Hepatocyte (in vitro differentiated cells): Measurements from ENCODE around the gene HEBP1. TPM values are rescaled to one million over a fixed set of nuclear protein-coding genes. Genes with fewer than 3 reads are reported as not detected.

ENCODE experiments used
- DNase-seq: peaks from one replicate; pipeline ENCODE4 v3.0.0-alpha.2; 2016; ENCODE audit warnings: low spot score
- H2AFZ ChIP-seq: fragments of 200-600 bp; sonication (generic); 2 replicates; pipeline ENCODE4 v1.6.0; 2016; ENCODE audit warnings: antibody characterized with exemption, mild to moderate bottlenecking
- H3K27ac ChIP-seq: fragments of 200-600 bp; sonication (generic); 2 replicates; pipeline ENCODE4 v1.5.1; 2016; ENCODE audit warnings: mild to moderate bottlenecking
- H3K27me3 ChIP-seq: fragments of 200-600 bp; sonication (generic); 2 replicates; pipeline ENCODE4 v1.6.1; 2016
- H3K36me3 ChIP-seq: fragments of 200-600 bp; sonication (generic); replicated peaks from 2 replicates; pipeline ENCODE4 v1.5.1; 2016; ENCODE audit warnings: low read depth; ENCODE audit not compliant: insufficient read depth
- H3K4me1 ChIP-seq: fragments of 200-600 bp; sonication (generic); 2 replicates; pipeline ENCODE4 v1.5.1; 2016; ENCODE audit warnings: mild to moderate bottlenecking, moderate library complexity; ENCODE audit not compliant: insufficient read depth
- H3K4me2 ChIP-seq: fragments of 200-600 bp; sonication (generic); 2 replicates; pipeline ENCODE4 v1.6.0; 2016
- H3K4me3 ChIP-seq: fragments of 200-600 bp; sonication (generic); 2 replicates; pipeline ENCODE4 v1.5.1; 2016; ENCODE audit warnings: mild to moderate bottlenecking
- H3K79me2 ChIP-seq: fragments of 200-600 bp; sonication (generic); 2 replicates; pipeline ENCODE4 v1.6.0; 2017; ENCODE audit warnings: mild to moderate bottlenecking
- H3K9me2 ChIP-seq: fragments of 200-600 bp; sonication (generic); replicated peaks from 2 replicates; pipeline ENCODE4 v1.6.0; 2017; ENCODE audit warnings: mild to moderate bottlenecking; ENCODE audit not compliant: insufficient read depth
- H3K9me3 ChIP-seq: fragments of 200-600 bp; sonication (generic); 2 replicates; pipeline ENCODE4 v1.5.1; 2016; ENCODE audit warnings: low read depth, mild to moderate bottlenecking
- H4K20me1 ChIP-seq: fragments of 200-600 bp; sonication (generic); 2 replicates; pipeline ENCODE4 v1.6.0; 2016; ENCODE audit warnings: mild to moderate bottlenecking; ENCODE audit not compliant: insufficient read depth, poor library complexity, severe bottlenecking
- EZH2 ChIP-seq: fragments of 200-600 bp; sonication (generic); IDR thresholded peaks from 2 replicates; pipeline ENCODE4 v1.6.1; 2016; ENCODE audit warnings: antibody characterized with exemption, mild to moderate bottlenecking, borderline replicate concordance
- EZH2phosphoT487 ChIP-seq: fragments of 200-600 bp; sonication (generic); IDR thresholded peaks from one replicate; pipeline ENCODE4 v1.6.1; 2018; ENCODE audit warnings: antibody characterized with exemption, mild to moderate bottlenecking, low read depth, moderate library complexity; ENCODE audit not compliant: unreplicated experiment, severe bottlenecking
- WGBS: methylation state at CpG from one replicate; pipeline ENCODE4 v1.1.6; 2016; ENCODE audit warnings: low lambda C conversion rate; ENCODE audit errors: missing lambda C conversion rate; 5-methylcytosine and 5-hydroxymethylcytosine counted together
- polyA plus RNA-seq: library from polyadenylated mRNA; unstranded; fragments of >200 nt; fragmentation: Nextera tagmentation; extraction: Ambion mirVana; gene quantifications from 2 replicates; pipeline ENCODE4 v1.2.1, GENCODE V29; 2016
- total RNA-seq: library from RNA; depleted of rRNA; stranded (reverse); fragments of >200 nt; gene quantifications from 2 replicates; pipeline ENCODE4 v1.2.3, GENCODE V29; 2014
- TF ChIP-seq, protein P1 (sequence below): fragments of 200-600 bp; sonication (generic); IDR thresholded peaks from 2 replicates; pipeline ENCODE4 v1.5.1; 2016; ENCODE audit warnings: antibody characterized with exemption, mild to moderate bottlenecking; ENCODE audit not compliant: poor library complexity

Gene HEBP1
- total and polyA plus RNA-seq, 2 experiments from 2014 or later = 30.1 to 89.5 TPM

DNA sequence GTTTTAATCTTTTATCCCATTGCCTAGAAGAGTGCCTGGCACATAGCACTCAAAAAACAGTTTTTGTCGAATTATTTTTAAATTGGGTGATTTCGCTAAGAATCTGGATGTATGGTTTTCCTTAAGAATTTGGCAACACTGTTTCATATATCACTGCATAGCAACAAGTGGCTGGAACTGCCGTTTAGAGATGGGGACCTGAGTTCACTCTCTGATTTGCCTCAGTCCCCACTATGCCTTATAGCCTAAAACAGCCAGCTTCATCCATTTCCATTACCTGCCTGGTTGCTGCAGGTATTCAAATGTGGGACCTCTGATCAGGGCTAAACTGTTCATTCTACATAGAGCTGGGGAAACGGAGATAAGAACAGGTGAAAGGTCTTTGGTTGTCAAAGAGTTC lies 1.8 kb downstream of the HEBP1 start:
- no peak overlapping the region for H2AFZ ChIP-seq
- H3K4me2 ChIP-seq = peak overlapping the region; percentile 94
- 80% methylated on average over 4 of the region's 4 CpGs for WGBS
- no peak overlapping the region for H3K27ac ChIP-seq
- peaks cover 14% of the 10 kb centered on the region for H3K4me1 ChIP-seq
- peaks cover 15% of the 10 kb centered on the region for H4K20me1 ChIP-seq
- no peaks in the 10 kb centered on the region for H3K27me3 ChIP-seq
- peaks cover 71% of the 10 kb centered on the region for H3K79me2 ChIP-seq
- no peak for DNase-seq
- H3K4me3 ChIP-seq = peak overlapping the region; percentile 95
- TF ChIP-seq EZH2 = no peak
- TF ChIP-seq, protein P1, sequence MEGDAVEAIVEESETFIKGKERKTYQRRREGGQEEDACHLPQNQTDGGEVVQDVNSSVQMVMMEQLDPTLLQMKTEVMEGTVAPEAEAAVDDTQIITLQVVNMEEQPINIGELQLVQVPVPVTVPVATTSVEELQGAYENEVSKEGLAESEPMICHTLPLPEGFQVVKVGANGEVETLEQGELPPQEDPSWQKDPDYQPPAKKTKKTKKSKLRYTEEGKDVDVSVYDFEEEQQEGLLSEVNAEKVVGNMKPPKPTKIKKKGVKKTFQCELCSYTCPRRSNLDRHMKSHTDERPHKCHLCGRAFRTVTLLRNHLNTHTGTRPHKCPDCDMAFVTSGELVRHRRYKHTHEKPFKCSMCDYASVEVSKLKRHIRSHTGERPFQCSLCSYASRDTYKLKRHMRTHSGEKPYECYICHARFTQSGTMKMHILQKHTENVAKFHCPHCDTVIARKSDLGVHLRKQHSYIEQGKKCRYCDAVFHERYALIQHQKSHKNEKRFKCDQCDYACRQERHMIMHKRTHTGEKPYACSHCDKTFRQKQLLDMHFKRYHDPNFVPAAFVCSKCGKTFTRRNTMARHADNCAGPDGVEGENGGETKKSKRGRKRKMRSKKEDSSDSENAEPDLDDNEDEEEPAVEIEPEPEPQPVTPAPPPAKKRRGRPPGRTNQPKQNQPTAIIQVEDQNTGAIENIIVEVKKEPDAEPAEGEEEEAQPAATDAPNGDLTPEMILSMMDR = no peak
- TF ChIP-seq EZH2phosphoT487 = no peak
- no peaks in the 10 kb centered on the region for H3K9me3 ChIP-seq
- no peaks in the 10 kb centered on the region for H3K36me3 ChIP-seq
- no peaks in the 10 kb centered on the region for H3K9me2 ChIP-seq

DNA sequence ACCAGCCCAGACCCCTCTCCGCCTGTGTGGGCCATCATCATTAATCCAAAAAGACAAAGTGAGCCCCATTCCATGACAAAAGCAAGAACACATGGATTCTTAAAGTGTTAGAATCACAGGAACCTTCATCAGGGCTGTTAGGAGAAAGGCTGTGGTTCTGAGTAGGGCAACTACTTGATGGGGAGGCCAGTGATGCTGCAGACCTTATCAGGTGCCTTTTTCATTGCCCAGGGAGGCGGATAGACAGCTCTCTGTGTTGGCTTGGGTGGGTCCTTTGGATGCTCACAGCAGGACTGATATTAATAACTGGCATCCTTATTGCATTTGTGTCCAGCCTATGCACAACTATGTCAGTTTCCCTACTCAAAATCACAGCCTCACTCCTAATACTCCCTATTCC lies 2.3 kb downstream of the HEBP1 start:
- Histone ChIP-seq H3K27ac (no peak overlapping the region), H3K79me2 (peaks cover 71% of the 10 kb centered on the region), H3K27me3 (no peaks in the 10 kb centered on the region), H3K36me3 (no peaks in the 10 kb centered on the region), H3K4me1 (peaks cover 14% of the 10 kb centered on the region), H3K9me3 (no peaks in the 10 kb centered on the region), H2AFZ (no peak overlapping the region), H3K4me2 (peak overlapping the region; percentile 94), H3K9me2 (no peaks in the 10 kb centered on the region), H3K4me3 (no peak overlapping the region), H4K20me1 (peaks cover 15% of the 10 kb centered on the region)
- no peak for DNase-seq
- no peak for TF ChIP-seq EZH2
- WGBS = 50% methylated on average over 2 of the region's 2 CpGs

DNA sequence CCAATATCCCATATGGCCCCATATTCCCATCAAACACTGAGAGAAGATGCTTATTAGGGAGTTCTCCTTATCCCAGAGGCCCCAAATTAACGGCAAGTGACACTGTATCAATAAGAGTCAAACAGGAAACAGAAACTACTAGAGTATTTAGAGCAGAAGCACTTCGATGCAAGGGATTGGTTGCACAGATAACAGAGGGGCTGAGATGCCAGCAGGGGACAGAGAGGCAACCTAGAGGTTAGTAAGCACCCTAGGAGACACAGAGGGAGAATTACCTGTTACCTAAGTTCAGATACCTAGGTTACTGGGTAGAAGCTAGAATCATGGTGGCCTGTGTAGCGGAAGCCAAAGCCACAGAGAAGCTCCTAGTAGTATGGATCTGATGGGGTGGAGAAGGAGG lies 2.9 kb downstream of the HEBP1 start:
- 77% methylated on average over 3 of the region's 3 CpGs for WGBS
- peaks cover 17% of the 10 kb centered on the region for H3K4me1 ChIP-seq

GRCh38 chr12:12996209-12996608 lies 3.9 kb downstream of the HEBP1 start:
- TF ChIP-seq EZH2 = no peak
- TF ChIP-seq, protein P1 = no peak
- no peak for TF ChIP-seq EZH2phosphoT487
- Histone ChIP-seq H4K20me1 (peaks cover 15% of the 10 kb centered on the region), H3K79me2 (peaks cover 68% of the 10 kb centered on the region), H3K27me3 (no peaks in the 10 kb centered on the region), H3K36me3 (no peaks in the 10 kb centered on the region), H2AFZ (no peak overlapping the region), H3K4me2 (no peak overlapping the region), H3K4me3 (no peak overlapping the region), H3K9me3 (no peaks in the 10 kb centered on the region), H3K27ac (no peak overlapping the region), H3K9me2 (no peaks in the 10 kb centered on the region), H3K4me1 (peaks cover 22% of the 10 kb centered on the region)
- no peak for DNase-seq
- 74% methylated on average over 3 of the region's 3 CpGs for WGBS

More for the DNA sequence above, 2.9 kb downstream of the HEBP1 start:
- no peaks in the 10 kb centered on the region for H3K9me2 ChIP-seq
- no peaks in the 10 kb centered on the region for H3K36me3 ChIP-seq
- TF ChIP-seq EZH2 (no peak), EZH2phosphoT487 (no peak)
- TF ChIP-seq, protein P1 = no peak
- H3K27ac ChIP-seq = no peak overlapping the region
- peaks cover 73% of the 10 kb centered on the region for H3K79me2 ChIP-seq
- no peaks in the 10 kb centered on the region for H3K27me3 ChIP-seq
- no peak overlapping the region for H2AFZ ChIP-seq
- H3K4me3 ChIP-seq = no peak overlapping the region
- DNase-seq = no peak
- peak overlapping the region; percentile 94 for H3K4me2 ChIP-seq
- peaks cover 15% of the 10 kb centered on the region for H4K20me1 ChIP-seq
- H3K9me3 ChIP-seq = no peaks in the 10 kb centered on the region
